Left kidney (tissue), 2 donors: Measurements from ENCODE around the gene YEATS4. TPM values are rescaled to one million over a fixed set of nuclear protein-coding genes. Genes with fewer than 3 reads are reported as not detected.

ENCODE experiments used
- DNase-seq: peaks from one replicate; pipeline ENCODE4 v3.0.0-alpha.2; 2013
- polyA plus RNA-seq: library from polyadenylated mRNA; unstranded; fragments of 120-200 nt; gene quantifications from one replicate; pipeline ENCODE4 v1.2.1, GENCODE V29; 2013; ENCODE audit not compliant: insufficient read length

The YEATS4 gene
- polyA plus RNA-seq, 1 donor = 35.6 TPM

DNA sequence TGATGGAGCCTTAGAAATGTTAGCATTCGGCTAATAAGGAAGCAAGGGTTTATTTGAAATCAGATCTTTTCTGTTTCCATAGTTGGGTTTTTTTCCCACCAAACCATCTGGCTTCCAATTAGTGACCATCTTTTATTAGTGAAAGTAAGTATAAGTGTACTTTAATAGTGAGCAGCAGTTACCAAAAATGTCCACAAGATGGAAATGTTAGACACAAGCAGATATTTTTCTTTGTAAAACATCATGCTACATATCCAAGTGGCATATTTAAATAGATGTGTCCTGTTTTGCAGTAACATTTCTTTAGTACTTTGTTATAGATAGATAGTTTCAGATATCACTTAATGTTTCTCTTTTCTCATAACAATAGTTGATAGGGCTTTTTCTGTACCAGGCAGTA, 28.8 kb downstream of the YEATS4 start:
- peak; percentile 39 for DNase-seq

DNA sequence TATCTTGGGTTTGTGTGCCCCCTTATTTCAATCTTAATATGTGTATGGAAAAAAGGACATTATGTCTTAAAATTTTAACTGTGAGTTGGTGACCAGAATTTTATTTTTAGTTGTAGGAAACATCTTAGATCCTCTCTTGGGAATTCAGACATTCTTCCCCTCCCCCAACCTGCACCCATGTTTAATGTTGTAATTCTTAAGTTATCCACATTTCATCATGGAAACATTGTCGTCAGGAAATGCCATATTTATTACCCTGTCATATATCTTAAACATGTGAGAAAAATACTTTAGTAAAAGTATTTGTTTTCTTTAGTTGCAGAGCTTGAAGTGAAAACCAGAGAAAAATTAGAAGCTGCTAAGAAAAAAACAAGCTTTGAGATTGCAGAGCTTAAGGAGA, 30.3 kb downstream of the YEATS4 start:
- DNase-seq = no peak

DNA sequence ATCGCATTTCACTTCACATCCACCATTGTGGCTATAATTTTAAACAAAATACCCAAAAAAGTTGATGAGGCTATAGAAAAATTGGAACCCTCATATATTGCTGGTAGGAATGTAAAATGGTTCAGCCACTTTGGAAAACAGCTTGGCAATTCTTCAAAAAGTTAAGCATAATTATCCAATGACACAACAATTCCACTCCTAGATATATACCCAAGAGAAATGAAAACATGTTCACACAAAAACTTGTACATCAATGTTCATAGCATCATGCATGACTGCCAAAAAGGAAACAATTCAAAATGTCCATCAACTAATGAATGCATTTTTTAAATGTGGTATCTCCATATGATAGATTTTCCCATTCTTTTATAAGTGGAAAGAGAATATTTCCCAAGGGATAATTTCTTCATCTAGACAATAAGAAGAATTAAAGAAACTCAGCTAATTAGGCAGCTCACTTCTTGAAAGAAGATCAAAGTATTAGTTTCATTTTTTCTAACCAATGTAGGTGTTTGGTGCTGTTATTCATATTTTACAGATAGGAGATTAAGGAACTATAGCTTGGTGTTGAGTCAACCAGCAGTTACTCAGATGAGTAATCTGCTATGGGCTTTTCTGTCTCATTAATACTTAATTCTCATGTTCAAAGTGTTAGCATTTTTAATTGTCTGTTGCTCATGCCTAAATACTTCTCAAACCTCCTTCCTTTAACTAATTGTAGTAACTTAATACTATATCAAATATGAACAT, 32.8 kb downstream of the YEATS4 start:
- no peak for DNase-seq

DNA sequence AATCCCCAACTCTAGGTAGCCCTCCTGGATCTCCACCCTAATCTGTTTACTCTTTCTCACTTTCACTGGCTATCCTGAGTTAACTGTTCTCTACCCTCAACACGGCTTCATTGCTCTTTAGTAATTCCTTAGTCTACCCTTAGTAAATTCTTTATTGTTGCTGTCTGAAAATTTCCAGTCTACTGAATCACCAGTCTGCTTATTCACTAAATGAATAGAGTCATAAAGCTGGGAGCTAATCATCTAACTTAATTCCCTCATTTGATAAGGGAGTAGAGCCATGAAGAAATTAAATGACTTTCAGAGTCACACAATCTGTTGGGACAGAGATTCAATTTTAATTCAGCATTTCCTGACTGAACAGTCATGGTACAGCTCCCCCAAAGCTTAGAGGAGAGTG, 36.5 kb downstream of the YEATS4 start:
- DNase-seq = no peak

DNA sequence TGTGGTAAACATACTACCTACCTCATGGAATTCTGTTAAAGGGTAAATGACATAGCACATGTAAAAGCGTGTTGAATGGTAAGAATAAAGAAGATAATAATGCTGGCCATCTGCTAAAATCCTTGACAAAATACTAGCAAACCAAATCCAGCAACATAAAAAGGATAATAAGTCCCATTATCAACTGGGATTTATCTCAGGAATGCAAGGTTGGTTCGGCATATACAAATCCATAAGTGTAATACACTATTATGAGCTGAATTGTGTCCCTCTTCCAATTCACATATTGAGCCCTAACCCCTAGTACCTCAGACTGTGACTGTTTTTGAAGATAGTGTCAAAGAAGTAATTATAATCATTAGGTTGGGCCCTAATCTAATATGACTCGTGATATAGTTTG, 37.4 kb downstream of the YEATS4 start:
- DNase-seq = no peak

DNA sequence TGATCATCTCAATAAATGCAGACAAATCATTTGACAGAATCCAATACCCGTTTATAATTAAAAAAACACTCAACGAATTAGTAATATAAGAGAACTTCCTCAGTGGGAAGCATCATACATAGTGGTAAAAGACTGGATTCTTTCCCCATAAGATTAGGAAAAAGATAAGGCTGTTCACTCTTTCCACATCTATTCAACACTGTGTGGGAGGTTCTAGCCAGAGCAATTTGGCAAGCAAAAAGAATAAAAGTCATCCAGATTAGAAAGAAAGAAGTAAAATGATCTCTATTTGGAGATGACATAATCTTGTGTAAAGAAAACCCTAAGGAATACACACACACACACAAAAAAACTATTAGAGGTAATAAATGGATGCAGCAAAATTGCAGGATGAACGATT, 38.4 kb downstream of the YEATS4 start:
- DNase-seq = no peak

DNA sequence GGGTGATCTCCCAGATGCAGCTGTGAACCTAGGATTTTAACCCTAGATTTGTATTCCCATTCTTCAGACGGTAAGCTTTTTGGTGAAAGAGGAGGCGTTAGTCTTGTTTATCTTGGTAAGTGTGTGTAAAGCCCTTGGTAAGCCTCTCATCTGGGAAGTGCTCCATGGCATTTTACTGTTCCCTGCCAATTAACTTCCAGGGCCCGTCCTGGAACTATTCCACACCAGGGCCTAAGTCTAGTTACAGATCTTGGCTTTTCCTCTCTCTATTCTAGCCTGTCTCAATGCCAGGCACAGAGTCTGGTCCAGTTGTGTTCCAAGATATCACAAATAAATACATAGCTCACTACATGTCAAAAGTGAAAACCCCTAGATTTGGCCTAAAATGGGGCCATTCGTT, 42.4 kb downstream of the YEATS4 start:
- DNase-seq = no peak

DNA sequence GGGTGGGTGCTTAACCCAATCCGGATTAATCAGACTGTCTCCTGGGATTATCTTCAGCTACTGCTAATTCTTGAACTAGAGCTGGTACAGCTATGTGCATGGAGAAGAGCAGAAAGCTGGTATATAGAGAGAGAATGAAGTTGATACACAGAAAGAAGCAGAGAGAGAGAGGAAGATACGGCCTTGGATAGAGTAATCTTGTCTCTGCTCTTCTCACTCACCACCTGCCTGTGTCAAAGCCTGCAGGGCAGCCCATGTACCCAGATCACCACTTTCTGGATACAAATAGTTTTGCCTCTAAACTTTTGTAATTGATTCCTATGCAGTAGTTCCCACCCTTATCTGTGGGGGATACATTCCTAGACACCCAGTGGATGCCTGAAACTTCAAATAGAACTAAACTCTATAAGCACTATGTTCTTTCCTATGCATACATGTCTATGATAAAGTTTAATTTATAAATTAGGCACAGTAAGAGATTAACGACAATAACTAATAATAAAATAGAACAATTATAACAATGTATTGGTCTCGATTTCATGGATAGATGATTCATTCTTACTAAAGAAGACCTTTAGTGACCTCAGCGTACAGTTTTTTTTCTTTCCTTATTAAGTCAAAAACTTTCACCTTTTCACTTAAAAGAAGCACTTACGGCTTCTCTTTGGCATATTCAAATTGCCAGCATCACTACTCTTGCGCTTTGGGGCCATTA, 45.5 kb downstream of the YEATS4 start:
- DNase-seq = no peak

DNA sequence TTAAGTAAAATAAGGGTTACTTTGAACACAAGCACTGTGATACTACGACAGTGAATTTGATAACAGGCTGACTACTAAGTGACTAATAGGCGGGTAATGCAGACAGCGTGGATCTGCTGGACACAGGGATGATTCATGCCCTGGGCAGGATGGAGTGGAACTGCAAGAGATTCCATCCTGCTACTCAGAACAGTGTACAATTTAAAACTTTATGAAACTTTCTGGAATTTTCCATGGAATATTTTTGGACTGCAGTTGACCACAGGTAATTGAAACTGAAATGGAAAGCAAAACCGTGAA, 46.0 kb downstream of the YEATS4 start:
- no peak for DNase-seq

DNA sequence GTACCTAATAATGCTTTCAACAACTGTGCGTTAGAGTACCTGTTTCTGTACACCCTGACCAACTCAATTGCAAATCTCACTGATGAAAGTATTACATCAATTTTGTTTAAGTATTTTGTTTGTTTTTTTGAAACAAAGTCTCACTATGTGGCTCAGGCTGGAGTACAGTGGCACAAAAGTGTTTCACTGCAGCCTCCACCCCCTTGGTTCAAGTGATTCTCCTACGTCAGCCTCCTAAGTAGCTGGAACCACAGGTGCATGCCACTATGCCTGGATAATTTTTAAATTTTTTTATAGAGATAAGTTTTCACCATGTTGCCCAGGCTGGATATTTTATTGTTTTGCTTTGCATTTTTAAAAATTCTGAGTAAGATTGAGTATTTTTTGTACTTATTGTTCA, 46.7 kb downstream of the YEATS4 start:
- DNase-seq = no peak

DNA sequence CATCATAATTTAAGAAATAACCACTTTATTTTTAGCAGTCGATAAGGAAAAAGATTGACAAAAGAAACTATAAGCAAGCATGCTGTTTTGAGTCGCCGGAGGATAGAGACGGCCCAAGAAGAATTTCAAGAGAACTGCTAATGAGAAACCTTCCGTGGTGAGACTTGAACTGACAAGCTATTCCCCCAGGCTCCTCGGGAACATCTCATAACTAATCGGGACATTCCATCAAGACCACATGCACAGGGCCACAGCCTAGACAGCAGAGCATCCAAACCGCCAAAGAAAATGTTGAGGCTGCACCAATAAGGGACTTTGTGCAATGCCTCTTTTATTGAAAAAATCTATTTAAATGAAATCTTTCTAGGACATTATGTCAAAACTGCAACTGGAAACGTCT, 51.0 kb downstream of the YEATS4 start:
- no peak for DNase-seq

DNA sequence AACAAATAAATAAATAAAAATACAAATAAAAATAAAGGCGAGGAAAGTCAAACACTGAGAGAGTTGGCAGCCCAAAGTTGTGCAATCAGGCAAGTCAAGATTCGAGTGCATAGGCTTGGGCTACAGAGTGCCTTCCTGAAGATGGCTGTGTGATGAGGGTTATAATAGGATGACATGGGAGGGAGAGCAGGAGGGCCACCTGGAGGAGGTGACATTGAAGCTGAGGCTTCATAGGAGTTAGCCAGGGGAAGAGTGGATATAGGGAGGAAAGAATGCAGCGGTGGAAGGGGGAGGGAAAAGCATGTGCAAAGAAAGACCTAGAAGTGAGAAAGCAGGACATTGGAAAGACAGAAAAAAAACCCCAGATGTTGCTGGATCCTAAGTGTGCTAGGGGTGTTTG, 53.1 kb downstream of the YEATS4 start:
- DNase-seq = no peak

DNA sequence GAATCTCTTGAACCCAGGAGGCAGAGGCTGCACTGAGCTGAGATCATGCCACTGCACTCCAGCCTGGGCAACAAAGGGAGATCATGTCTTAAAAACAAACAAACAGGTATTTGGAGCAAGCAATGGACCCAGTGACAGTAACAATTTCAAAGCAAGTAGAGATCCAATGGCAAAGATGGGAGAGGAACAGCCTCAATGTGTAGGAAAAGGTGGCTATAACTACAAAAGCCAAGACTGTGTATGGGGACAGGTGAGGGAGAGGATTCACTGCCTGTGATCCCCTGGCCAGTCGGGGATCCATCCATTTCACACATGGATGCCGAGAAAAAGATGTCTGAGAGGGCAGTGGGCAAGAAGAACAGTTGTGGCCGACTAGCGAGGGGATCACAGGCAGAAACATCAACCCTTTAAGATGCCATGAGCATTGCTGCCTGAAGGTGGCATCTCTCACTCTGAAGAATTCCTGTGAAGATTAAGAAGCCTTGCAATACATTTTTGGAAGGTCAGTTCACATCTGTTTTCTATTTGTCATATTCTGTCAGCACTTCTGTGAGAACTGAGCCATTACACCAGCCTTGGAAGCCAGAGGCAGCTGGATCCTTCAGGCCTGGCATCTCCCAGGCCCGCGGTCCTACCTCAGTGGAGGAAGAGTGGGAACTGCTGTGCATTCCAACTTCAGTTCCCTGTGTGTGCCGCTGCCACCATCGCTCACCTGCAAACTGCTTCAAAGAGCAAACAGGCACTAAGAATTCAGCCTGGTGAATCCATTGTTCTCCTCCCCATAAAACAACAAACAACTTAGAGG, 56.1 kb downstream of the YEATS4 start:
- DNase-seq = peak; percentile 69

DNA sequence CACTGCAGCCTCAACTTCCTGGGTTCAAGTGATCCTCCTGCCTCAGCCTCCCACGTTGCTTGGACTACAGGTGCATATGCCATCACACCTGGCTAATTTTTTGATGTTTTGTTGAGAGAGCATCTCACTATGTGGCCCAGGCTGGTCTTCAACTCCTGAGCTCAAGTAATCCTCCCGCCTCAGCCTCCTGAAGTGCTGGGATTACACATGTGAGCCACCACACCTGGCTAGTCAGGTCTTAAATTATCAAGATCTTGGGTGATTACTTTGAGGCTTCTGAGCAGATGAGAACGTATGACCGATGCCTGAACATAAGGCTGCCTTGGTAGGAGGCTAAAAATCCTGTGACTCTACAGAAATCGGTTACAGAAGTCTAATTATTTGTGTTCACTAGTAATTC, 57.7 kb downstream of the YEATS4 start:
- DNase-seq = no peak

DNA sequence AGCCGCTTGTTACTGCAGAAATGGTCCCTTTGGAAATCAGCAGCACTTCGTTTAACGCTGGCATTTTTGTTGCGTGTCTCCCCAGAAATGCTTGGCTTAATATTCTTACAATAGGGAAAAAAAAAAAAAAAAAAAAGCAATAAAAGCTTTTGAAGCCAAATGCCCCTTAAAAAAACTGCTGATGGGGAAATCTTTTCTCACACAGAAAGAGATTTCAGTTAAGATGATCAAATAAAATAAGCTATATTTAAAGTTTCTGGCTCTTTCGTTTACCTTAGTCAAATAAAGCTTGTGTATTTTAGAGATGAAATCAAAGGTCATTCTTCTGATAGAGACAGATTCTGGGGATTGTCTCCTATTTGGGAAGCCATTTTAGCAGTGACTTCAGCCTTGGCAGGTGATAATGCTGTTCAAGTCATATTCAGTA, 58.2 kb downstream of the YEATS4 start:
- no peak for DNase-seq

DNA sequence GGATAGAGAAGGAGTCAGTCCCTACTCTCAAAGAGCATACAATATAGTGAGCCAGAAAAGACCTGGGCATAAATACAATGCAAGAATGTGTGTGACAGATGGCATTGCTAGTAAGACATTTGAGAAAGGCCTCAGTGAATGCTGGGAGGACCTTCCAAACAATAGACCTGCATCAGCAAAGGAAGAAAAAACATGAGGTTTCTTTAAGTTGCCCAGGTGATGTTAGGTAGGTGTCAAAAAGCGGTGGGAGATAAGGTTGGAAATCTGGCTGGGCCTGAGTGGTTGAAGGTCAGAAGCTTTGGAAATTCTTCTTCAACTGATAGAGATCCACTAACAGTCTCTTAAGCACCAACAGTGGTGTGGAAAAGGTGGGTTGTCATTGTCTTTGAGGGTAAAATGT, 60.2 kb downstream of the YEATS4 start:
- no peak for DNase-seq

DNA sequence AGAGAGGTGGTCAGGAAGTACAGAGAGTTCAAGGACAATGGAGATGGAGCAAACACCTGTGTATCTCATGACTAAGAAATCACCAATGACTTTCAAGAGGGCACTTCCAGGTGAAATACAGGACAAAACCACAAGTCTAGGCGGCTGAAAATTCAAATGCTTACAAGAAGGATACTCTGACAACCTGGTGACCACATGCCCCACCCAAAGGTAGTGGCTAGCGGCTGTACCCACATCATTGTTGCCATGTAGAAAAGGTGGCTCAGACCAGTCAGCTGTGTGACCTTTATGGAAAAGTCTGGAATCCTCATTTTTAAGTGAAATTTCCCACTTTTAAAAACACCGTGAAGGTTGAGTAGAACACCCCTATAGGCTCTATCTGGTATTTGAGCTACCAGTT, 62.0 kb downstream of the YEATS4 start:
- DNase-seq = no peak

DNA sequence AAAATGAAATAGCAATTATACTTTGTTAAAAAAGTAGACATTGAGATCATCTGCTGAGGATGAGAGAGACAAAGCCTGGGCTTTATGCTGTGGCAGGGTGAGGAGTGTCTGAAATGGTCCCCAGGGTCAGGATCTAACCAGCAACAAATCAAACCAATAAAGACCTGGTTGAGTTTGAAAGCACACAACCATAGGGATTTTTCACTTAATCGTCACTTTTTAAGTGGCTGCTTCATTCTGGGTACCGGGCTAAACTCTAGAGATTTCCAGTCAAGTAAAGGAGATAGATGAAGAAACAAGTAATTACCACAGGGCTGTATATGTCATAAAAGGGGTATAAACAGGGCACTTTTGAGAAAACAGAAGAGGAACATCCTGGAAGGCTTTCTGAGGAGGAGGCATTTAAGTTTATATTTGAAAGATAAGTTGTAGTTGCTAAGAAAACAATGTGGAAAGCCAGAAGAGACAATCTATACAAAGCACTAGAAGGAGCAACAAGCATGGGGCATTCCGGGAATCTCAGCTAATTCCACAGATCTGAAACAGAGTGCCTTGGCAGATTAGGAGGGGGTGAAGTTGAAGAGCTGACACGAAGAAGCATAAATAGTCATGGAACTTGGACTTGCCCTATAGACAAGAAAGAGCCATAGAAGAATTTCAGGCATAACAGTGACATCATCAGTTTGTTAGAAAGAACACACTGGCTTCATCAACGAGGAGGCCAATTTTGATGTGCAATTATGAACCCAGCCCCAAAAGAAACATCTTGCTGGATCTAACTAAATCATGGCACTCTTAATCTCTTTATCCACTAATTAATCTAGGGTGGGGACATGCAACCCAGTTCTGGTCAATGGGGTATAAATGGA, 63.7 kb downstream of the YEATS4 start:
- DNase-seq = no peak

DNA sequence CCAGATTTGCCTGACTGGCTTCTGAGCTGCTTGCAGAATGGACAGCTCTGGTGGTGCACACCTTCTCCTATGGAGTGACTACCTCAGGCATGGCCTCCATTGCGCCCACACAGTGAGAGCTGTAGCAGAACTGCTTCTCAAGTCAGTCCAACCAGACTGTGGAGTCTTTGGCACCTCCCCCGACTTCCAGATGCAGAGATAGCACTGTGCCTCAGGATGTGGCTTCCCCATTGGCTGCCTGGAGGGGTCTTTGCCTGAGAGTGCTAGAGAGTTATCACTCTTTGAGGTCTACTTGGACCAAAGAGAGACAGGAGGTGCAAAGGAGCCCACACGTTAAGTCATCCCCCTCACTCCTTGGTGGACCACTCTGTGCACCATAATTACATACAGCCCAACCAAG, 65.9 kb downstream of the YEATS4 start:
- DNase-seq = no peak

DNA sequence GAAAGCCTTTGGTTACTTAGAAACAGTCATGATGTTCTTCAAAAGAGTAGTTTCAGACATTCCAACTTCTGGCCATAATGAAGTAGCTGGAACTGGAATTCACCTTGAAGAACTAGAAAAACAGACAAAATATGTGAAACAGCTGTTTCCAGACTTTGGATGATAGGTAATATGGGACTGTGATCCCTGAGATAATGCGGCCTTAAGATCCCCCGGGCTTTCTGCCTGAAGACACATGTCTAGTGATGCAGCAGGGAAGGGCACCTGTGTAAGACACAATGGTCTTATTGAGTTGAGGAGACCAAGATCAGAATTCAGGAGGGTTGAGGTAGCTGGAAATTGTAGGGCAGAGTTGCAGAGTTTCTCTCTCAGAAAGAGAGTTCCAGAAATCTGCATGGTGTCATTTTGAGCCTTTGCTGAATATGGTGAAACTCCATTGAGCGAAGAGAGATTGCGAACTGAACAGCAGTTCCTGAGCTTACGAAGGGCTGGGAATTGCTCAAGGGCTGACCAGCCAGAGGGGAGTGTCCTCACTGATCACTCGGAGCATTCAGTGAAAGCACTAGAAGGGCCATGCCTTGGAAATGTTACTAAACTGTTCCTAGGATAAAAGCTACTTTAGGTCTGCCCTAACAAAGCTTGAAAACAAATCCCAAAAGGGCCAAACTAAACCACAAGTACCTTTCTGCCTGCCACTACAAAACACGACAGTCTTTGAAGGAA, 69.0 kb downstream of the YEATS4 start:
- DNase-seq = no peak

DNA sequence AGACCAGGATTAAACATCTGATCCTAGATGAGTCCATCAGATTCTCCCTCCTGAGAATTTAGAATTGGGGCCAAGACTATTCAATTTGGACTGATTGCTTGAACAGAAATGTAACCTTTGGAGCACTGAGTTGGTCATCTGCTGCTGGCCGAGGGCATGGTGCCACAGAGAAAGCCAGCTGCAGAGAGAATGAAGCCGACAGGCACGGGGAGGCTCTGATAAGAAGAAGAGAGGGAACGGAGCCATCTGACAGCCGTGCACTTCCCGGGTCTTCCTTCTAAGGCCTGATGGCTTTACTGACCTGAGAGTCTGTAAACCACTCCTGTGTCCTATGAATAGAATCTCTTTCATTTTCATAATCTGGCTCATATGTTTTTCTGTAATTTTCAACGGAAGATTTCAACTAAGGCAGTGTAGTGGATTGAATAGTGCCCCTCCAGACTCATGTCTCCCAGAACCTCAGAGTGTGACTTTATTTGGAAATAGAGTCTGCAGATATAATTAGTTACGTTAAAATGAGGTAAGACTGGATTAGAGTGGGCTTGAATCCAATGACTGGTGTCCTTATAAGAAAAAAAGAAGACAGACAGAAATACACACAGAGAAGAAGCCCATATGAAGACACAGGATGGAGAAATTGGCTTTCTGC, 71.5 kb downstream of the YEATS4 start:
- DNase-seq = no peak
